ENCODE measurements around the gene SHQ1.

SHQ1 gene

DNA sequence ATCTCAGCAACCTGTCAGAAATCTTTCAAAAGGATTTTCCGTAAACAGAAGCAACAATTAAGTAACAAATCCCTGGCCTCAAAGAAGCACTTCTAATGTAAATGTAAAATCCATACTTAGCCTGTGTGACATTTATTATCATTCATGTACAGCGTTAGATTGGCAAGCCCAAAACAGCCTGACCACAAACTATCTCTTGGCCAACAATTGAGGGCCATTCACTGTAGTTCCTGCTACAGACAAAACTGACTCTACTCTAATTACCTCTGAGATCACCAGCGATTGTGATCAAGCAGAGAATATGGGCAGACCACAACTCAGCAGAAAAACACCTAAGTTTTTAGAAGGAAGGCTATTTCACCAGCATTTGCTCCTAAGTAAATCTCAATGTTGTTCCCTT, 9.2 kb downstream of the SHQ1 start:
- no peak overlapping the region for H3K4me3 ChIP-seq (ENCODE audit: low read depth, low read length)
- CTCF ChIA-PET: no interaction called here
- TF ChIP-seq, protein P1, sequence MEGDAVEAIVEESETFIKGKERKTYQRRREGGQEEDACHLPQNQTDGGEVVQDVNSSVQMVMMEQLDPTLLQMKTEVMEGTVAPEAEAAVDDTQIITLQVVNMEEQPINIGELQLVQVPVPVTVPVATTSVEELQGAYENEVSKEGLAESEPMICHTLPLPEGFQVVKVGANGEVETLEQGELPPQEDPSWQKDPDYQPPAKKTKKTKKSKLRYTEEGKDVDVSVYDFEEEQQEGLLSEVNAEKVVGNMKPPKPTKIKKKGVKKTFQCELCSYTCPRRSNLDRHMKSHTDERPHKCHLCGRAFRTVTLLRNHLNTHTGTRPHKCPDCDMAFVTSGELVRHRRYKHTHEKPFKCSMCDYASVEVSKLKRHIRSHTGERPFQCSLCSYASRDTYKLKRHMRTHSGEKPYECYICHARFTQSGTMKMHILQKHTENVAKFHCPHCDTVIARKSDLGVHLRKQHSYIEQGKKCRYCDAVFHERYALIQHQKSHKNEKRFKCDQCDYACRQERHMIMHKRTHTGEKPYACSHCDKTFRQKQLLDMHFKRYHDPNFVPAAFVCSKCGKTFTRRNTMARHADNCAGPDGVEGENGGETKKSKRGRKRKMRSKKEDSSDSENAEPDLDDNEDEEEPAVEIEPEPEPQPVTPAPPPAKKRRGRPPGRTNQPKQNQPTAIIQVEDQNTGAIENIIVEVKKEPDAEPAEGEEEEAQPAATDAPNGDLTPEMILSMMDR (IDR thresholded peaks at IDR 0.05; ENCODE audit: insufficient read depth, low read length, missing control alignments): no peak
- no peak for DNase-seq (ENCODE audit: low read depth, low spot score)
- POLR2A ChIA-PET: no interaction called here

DNA sequence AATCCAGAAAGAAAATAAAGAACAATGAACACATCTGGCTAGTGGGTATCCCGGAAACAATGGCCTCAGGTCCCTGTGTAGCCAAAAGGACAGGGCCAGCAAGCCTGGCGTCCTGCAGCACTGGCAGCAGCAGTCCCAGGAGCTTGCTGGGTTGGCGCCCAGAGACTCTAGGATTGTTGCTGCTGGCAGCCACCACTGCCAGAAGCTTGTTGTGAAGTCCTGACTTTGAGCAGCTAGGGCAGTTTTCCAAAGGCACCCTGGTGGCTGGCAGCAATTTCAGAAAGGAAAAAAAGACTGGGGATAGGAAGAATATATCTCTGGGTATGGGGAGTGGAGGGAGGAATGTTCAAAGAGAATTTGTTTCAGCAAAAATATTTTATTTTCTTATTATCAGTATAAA, 11.3 kb downstream of the SHQ1 start:
- no peak for DNase-seq (ENCODE audit: low read depth, low spot score)
- POLR2A ChIA-PET: no interaction called here
- CTCF ChIA-PET: interaction anchor here (0.8 to 1.2 kb wide), 3 partner anchors 14 to 249 kb away, joined by 3 read pairs; partner anchors contain the start of gene GXYLT2
- H3K4me3 ChIP-seq (ENCODE audit: low read depth, low read length): no peak overlapping the region
- TF ChIP-seq, protein P1 (IDR thresholded peaks at IDR 0.05; ENCODE audit: insufficient read depth, low read length, missing control alignments): no peak

DNA sequence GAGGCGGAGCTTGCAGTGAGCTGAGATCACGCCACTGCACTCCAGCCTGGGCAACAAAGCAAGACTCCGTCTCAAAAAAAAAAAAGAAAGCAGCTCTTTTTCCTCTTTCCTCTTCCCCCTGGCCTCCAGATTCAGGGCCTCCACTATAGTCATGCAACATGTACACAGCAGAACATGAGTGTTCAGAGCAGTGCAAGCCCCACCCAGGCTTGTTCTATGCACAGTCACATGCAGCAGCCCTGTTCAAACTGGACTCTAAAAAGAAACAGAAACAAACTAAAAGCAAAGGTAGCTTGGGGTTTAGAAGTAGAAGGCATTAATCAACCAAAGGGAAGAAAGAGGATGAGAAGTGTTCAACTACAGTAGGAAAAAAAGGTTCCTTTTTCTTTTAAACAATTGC, 11.8 kb downstream of the SHQ1 start:
- POLR2A ChIA-PET: no interaction called here
- no peak for DNase-seq (ENCODE audit: low read depth, low spot score)
- TF ChIP-seq, protein P1 (IDR thresholded peaks at IDR 0.05; ENCODE audit: insufficient read depth, low read length, missing control alignments): no peak
- CTCF ChIA-PET: interaction anchor here (1.1 to 1.2 kb wide), 3 partner anchors 14 to 102 kb away, joined by 3 read pairs; partner anchors contain the start of gene GXYLT2
- no peak overlapping the region for H3K4me3 ChIP-seq (ENCODE audit: low read depth, low read length)

DNA sequence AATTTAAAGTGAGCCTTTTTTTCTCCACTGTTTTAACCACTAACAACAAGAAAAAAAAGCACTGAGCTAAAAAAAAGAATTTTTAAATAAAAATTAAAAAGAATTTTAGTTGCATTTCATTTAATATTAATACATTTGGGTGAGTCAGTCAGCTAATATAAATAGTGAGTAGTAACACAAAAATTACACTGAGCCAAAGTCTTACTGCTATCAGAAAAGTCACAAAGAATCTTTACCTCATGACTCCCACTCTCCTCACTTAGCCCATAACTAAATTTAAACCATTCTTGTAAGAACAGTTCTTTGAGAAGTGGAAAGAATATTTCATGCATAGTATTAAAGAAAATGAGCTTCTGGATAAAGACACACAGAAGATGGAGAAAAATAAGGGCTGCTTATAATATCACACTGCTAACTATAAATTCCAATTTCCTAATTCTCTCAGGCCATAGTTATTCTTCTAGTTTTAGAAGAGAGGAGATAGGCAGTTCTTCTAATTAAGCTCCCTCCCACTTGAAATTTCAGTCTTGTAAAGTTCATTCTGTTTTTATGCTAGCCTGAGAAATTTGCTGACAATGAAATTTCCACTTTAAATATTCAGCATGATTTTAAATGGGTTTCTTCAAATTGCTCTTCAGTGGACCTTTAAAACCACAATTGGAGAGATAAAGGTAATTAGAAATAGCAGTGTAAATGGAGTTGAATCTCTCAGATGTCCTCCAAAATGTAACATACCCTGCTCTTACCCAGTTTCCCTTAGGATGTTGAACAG, 17.6 kb downstream of the SHQ1 start:
- no peak overlapping the region for H3K4me3 ChIP-seq (ENCODE audit: low read depth, low read length)
- TF ChIP-seq, protein P1 (IDR thresholded peaks at IDR 0.05; ENCODE audit: insufficient read depth, low read length, missing control alignments): no peak
- POLR2A ChIA-PET: interaction anchor here (0.7 kb wide), 1 partner anchor 46 kb away, joined by 3 read pairs; no protein-coding TSS in a partner anchor
- DNase-seq (ENCODE audit: low read depth, low spot score): no peak
- CTCF ChIA-PET: interaction anchor here (0.7 to 2.8 kb wide), 7 partner anchors 8 to 1101 kb away, joined by 3 to 12 read pairs (median 4); no protein-coding TSS in a partner anchor

DNA sequence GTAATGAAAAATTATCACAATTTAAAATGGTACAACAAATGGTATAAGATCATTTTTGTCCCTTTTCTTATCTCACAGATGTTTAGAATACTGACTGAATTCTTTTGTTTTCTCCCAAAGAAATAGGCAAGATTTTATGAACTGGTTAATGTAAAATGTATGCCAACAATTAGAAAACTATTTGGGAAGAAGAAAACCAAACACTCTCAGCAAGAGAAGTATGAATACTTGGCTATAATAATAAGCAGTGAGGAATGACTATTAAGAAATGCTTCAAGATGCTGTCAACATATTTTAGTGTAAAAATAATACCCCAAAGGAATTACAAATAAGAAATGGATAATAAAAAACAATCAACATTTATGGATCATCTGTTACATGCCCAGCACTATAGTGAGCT, 18.5 kb downstream of the SHQ1 start:
- ChIA-PET POLR2A (no interaction called here), CTCF (interaction anchor here (0.7 kb wide), 1 partner anchor 954 kb away, joined by 3 read pairs; no protein-coding TSS in a partner anchor)
- DNase-seq (ENCODE audit: low read depth, low spot score): no peak
- TF ChIP-seq, protein P1 (IDR thresholded peaks at IDR 0.05; ENCODE audit: insufficient read depth, low read length, missing control alignments): no peak
- no peak overlapping the region for H3K4me3 ChIP-seq (ENCODE audit: low read depth, low read length)

DNA sequence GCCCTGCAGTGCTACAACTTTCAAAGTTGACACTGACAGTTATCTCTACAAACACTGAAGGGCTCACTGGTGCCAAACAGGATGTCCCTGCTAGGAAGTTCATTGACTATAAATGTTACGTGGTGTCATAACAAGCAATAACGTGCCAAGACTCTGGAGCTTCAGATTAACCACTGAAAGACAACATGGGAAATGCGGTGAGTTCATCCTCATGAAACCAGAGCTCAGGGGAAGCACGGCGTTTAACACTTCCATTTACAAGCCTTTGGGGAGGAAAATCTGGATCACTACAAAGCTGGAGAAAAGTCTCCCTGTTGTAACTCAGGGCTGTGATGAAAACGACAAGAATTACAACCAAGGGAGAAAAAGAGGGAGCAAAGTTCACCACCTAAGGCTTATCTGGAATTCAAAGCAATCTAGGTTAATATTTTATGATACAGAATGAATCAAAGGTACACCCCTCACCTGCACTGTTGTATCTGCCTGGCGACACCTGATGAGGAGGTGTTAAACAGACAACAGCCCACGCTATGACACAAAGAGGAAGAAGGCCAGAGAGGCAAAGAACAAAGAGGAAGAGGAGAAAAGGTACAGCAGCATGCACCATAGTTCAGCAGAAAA, 27.0 kb downstream of the SHQ1 start:
- POLR2A ChIA-PET: no interaction called here
- no peak overlapping the region for H3K4me3 ChIP-seq (ENCODE audit: low read depth, low read length)
- TF ChIP-seq, protein P1 (IDR thresholded peaks at IDR 0.05; ENCODE audit: insufficient read depth, low read length, missing control alignments): no peak
- no peak for DNase-seq (ENCODE audit: low read depth, low spot score)
- CTCF ChIA-PET: interaction anchor here (0.9 to 9.9 kb wide), 31 partner anchors 10 to 1110 kb away, joined by 3 to 230 read pairs (median 4); partner anchors contain the start of gene SHQ1
